BLaER1 (cell line): ENCODE data around the gene TRNAU1AP.
"Not testable (repeated sequence)": the region's sequence is repeated elsewhere in the genome, so short reads cannot be mapped to it uniquely, and the experiment has no call there.

ENCODE experiments used
- H3K27ac ChIP-seq: shearing (Covaris generic); formaldehyde crosslinking; 2 replicates; pipeline ENCODE4 v1.8.1; 2022
- H3K27me3 ChIP-seq: shearing (Covaris generic); formaldehyde crosslinking; 2 replicates; pipeline ENCODE4 v1.8.1; 2022
- H3K36me3 ChIP-seq: shearing (Covaris generic); formaldehyde crosslinking; 2 replicates; pipeline ENCODE4 v1.8.1; 2022
- H3K4me1 ChIP-seq: shearing (Covaris generic); formaldehyde crosslinking; 2 replicates; pipeline ENCODE4 v1.8.1; 2022
- H3K4me2 ChIP-seq: shearing (Covaris generic); formaldehyde crosslinking; 2 replicates; pipeline ENCODE4 v1.8.1; 2022
- H3K4me3 ChIP-seq: shearing (Covaris generic); formaldehyde crosslinking; 2 replicates; pipeline ENCODE4 v1.8.1; 2022
- H3K9ac ChIP-seq: shearing (Covaris generic); formaldehyde crosslinking; 2 replicates; pipeline ENCODE4 v1.8.1; 2022
- H3K9me3 ChIP-seq: shearing (Covaris generic); formaldehyde crosslinking; 2 replicates; pipeline ENCODE4 v1.8.1; 2022
- H4K20me1 ChIP-seq: shearing (Covaris generic); formaldehyde crosslinking; 2 replicates; pipeline ENCODE4 v1.8.1; 2022
- Cebpa-rat ChIP-seq: shearing (Covaris generic); IDR thresholded peaks from 2 replicates; pipeline ENCODE4 v1.8.1; 2022

The TRNAU1AP gene

DNA sequence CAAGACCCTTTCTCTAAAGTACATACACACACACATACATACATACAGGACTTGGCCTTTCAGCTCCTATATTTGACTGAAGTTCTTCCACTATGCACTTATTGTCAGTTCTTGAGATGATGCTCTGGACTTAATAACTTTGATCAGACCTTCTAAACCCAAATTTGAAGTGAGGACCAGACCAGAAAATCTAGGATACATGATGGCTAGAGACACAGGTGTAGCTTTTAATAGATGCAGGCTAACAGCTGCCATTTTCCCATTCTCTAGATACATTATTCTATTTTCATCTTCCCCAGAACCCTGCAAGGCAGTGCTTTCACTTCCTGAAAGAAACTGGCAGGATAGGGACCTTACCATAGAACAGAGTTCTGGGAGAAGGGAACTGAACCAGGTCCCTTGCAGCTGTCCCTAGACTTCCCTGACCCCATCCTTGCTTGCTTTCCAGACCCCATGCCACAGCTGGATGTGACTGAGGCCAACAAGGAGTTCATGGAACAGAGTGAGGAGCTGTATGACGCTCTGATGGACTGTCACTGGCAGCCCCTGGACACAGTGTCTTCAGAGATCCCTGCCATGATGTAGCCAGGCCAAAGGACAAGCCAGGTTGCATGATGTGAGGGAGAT, 24.3 kb downstream of the TRNAU1AP start:
- Histone ChIP-seq H3K4me3 (no peak overlapping the region), H3K9me3 (no peaks in the 10 kb centered on the region), H3K4me1 (peaks cover 33% of the 10 kb centered on the region), H3K9ac (no peak overlapping the region), H3K4me2 (no peak overlapping the region), H3K27ac (no peak overlapping the region), H3K27me3 (no peaks in the 10 kb centered on the region), H3K36me3 (peaks cover 88% of the 10 kb centered on the region), H4K20me1 (peaks cover 45% of the 10 kb centered on the region)
- no peak for TF ChIP-seq Cebpa-rat

DNA sequence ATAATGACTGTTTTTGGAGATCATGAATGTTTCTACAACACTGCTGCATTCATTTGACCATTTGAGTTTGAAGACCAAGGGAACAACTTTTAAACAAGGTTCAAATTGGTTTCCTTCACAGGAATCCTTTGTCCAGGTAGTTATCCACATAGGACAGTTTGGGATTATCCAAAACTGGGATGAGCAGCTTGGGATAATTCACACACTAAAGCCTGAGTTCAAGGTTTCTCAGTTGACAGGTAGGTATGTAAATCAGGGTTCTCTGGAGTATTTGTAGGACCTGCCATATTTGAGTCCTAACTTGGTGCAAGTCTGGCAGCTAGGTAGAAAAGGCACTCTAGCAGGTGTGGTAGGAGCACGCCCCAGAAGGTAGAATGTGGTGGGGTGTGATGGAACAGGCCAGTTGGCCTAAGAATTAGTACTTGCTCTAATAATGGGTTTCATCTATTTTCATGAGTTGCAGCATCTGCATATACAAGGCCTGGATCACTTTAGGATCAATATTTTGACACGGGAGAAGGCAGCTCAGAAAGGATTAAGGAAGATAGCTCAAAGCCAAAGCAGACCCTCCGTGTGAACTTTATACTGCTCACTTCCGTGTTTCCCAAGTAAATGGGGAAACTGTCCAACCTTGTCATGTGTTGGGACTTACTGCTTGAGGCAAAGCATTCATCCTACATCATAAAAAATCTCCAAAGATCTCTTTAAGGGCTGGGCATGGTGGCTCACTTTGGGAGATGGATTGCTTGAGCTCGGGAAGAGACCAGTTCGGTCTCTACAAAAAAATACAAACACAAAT, 25.1 kb downstream of the TRNAU1AP start:
- H4K20me1 ChIP-seq = peaks cover 45% of the 10 kb centered on the region
- H3K4me2 ChIP-seq = no peak overlapping the region
- H3K4me3 ChIP-seq = no peak overlapping the region
- no peak overlapping the region for H3K27ac ChIP-seq
- peaks cover 81% of the 10 kb centered on the region for H3K36me3 ChIP-seq
- H3K4me1 ChIP-seq = peaks cover 36% of the 10 kb centered on the region
- TF ChIP-seq Cebpa-rat = no peak
- no peaks in the 10 kb centered on the region for H3K9me3 ChIP-seq
- no peaks in the 10 kb centered on the region for H3K27me3 ChIP-seq
- H3K9ac ChIP-seq = no peak overlapping the region

DNA sequence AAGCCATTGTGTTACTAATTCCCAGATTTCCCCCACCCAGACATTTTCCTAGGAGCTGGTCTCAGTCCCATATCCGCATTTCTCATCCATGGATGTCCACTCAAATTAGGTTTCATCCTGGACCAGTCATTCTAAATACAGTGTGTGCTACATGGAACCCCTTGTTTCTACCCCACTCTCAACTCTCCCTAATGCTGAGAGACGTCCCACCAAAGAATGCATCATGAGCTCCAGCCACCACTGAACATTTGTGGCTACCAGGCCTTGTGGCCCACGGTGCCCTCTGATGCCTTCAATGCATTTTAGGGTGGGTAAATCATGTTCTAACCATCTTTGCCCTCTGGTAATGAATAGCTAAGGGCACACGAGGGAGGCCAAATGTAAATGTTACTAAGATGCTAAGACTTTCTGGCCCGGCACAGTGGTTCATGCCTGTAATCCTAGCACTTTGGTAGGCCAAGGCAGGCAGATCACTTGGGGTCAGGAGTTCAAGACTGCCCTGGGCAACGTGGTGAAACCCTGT, 25.9 kb downstream of the TRNAU1AP start:
- no peak for TF ChIP-seq Cebpa-rat
- peaks cover 36% of the 10 kb centered on the region for H3K4me1 ChIP-seq
- H3K9ac ChIP-seq = peak overlapping the region; percentile 94; the same call in 1 of the 2 replicates
- peaks cover 72% of the 10 kb centered on the region for H3K36me3 ChIP-seq
- peak overlapping the region; percentile 98; the same call in 1 of the 2 replicates for H3K4me2 ChIP-seq
- H3K4me3 ChIP-seq = no peak overlapping the region
- H3K27ac ChIP-seq = no peak overlapping the region
- H3K27me3 ChIP-seq = no peaks in the 10 kb centered on the region
- H4K20me1 ChIP-seq = peaks cover 45% of the 10 kb centered on the region
- no peaks in the 10 kb centered on the region for H3K9me3 ChIP-seq

DNA sequence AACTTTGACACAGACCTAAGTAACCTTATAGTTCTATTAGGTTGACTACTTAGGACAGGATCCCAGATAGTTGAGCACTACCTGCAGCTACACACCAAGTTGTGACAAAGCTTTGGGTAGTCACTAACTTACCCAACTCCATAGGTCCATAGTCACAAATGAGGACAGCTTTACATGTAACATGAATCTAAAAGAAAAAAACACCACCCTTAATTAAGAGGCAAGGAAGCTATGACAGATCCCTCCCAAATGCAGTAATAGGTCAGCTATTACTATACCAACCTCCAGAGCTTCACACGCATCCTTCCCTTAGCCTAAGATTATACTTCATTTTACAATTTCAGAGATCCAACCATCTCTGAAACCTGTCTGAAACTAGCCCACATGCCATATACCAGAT, 26.5 kb downstream of the TRNAU1AP start:
- Histone ChIP-seq H3K27ac (no peak overlapping the region), H3K4me2 (peak overlapping the region; percentile 98), H3K36me3 (peaks cover 66% of the 10 kb centered on the region), H4K20me1 (peaks cover 45% of the 10 kb centered on the region), H3K4me3 (peak overlapping the region; percentile 95), H3K4me1 (peaks cover 36% of the 10 kb centered on the region), H3K9ac (peak overlapping the region; percentile 94), H3K9me3 (no peaks in the 10 kb centered on the region), H3K27me3 (no peaks in the 10 kb centered on the region)
- no peak for TF ChIP-seq Cebpa-rat

DNA sequence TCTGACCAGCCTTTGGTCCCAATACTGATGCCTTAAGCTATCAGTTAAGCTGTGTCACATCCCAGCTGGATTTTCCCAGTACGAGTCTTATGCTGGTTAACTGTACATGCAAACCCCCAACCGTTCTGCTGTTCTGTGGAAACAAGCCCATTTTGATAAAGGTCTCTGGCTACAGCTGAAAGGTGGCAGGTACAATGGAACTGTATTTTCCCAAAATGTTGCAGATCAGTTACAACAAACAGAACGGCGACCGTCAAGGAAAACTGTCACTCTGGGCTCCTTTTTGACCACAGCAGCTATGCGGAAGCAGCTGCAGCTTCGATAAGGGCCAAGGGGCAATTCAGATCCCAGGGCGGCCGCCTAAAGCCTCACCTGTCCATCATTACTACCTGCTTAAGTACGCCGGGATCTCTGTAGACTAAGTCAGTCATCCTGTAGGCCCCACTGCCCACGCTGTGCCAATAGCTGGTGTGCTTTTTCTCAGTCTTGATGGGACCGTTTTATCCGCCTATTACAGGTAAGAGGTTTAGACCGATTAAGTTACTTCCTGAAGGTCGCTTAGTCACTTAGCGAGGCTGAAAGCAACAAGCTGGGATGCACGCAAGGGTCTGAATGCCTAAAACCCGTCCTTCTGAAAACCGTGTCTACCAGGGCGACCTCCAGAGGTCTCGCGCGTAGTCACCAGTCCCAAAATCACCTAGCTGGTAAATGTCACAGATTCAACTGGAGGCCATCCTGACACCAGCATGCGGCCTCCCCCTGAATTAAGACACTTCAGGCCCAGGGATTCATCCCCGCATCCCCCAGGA, 28.0 kb downstream of the TRNAU1AP start:
- H3K27ac ChIP-seq = peak overlapping the region; percentile 91
- no peaks in the 10 kb centered on the region for H3K27me3 ChIP-seq
- TF ChIP-seq Cebpa-rat = no peak
- H3K9me3 ChIP-seq = no peaks in the 10 kb centered on the region
- peaks cover 51% of the 10 kb centered on the region for H3K36me3 ChIP-seq
- H3K9ac ChIP-seq = peak overlapping the region; percentile 94
- peak overlapping the region; percentile 98 for H3K4me2 ChIP-seq
- H4K20me1 ChIP-seq = peaks cover 45% of the 10 kb centered on the region
- peak overlapping the region; percentile 95 for H3K4me3 ChIP-seq
- H3K4me1 ChIP-seq = peaks cover 36% of the 10 kb centered on the region

DNA sequence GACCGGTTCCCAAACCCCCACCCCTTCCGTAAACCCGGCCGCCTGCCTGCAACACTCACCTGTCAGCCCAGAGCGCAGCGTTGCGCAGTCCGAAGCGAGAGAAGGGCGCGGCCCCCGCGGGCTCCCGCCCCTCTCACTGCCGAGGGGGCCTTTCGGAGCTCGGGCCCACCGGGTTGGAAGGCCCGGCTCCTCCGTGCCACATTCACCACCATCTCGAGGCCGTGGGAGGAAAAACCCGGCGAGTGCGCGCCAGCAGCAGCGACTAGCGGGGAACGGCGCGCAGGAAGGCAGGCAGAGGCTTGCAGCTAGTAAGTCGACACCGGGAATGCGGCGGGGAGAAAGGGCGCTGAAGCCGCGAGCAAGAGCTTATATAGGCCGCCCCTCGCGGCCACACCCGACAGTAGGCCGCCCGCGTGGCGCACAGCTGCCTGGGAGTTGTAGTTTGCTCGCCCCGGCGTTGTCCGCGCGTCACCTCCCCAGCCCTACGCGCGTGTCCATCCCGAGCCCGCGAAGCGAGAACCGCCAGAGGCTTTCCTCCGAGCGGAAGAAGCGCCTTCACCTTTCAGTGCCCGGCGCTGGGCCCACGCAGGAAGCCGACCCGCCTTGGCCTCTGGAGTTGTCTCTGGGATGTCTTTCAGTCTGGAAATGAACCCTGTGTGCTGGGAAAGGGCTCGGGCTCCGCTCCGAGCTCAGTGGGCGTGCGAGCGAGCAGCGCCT, 28.8 kb downstream of the TRNAU1AP start:
- peaks cover 45% of the 10 kb centered on the region for H4K20me1 ChIP-seq

DNA sequence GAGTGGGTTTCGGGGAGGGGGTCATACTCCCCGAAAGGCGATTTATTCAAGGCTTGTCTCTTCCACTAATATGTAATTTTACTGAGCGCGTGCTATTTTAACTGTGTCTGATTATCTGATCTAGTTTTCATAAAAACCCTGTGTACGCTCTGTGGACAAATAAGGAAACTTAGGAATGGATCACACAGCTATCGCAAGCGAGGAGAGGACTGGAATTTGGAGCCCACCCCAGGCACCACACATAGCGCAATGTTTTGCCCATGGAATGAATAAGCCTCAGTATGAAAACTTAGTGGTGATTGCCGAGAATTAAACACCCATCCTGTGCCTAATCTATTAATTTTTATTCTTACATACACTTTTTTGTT, 29.3 kb downstream of the TRNAU1AP start:
- no peak for TF ChIP-seq Cebpa-rat
- H3K9ac ChIP-seq = peak overlapping the region; percentile 94
- peaks cover 38% of the 10 kb centered on the region for H3K36me3 ChIP-seq
- peaks cover 35% of the 10 kb centered on the region for H3K4me1 ChIP-seq
- no peaks in the 10 kb centered on the region for H3K9me3 ChIP-seq
- H3K4me3 ChIP-seq = peak overlapping the region; percentile 95
- no peaks in the 10 kb centered on the region for H3K27me3 ChIP-seq
- peak overlapping the region; percentile 91 for H3K27ac ChIP-seq
- H3K4me2 ChIP-seq = peak overlapping the region; percentile 98
- H4K20me1 ChIP-seq = peaks cover 44% of the 10 kb centered on the region

More for the DNA sequence above, 28.8 kb downstream of the TRNAU1AP start:
- H3K4me2 ChIP-seq = peak overlapping the region; percentile 98
- H3K9me3 ChIP-seq = no peaks in the 10 kb centered on the region
- TF ChIP-seq Cebpa-rat = no peak
- H3K27me3 ChIP-seq = no peaks in the 10 kb centered on the region
- H3K4me1 ChIP-seq = peaks cover 36% of the 10 kb centered on the region
- H3K36me3 ChIP-seq = peaks cover 43% of the 10 kb centered on the region
- H3K9ac ChIP-seq = peak overlapping the region; percentile 94
- H3K4me3 ChIP-seq = peak overlapping the region; percentile 95
- peak overlapping the region; percentile 91 for H3K27ac ChIP-seq

DNA sequence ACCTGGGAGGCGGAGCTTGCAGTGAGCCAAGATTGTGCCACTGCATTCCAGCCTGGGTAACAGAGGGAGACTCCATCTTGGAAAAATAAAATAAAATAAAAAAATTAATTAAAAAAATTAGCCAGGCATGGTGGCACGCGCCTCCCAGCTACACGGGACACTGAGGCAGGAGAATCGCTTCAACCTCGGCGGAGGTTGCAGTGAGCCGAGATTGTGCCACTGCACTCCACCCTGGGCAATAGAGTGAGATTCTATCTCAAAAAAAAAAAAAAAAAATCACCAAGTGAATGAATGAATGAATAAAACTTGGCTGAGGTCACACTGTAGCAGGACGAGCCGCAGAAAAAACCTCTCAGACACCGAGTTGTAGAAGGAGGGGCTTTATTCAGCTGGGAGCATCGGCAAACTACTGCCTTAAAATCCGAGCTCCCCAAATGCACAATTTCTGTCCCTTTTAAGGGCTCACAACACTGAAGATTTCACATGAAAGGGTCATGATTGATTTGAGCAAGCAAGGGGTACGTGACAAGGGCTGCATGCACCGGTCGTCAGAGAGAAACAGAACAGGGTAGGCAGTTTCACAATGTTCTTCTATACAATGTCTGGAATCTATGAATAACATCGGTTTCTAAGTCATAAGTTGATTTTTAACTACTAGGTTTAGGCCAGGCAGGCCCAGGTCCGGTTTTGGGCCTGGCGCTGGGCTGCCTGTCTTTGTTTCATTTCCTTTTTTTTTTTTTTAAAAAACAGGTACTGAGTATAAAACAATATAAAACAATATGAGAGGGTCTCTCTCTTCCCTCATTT, 33.9 kb downstream of the TRNAU1AP start:
- not testable (repeated sequence) for H3K36me3 ChIP-seq, H3K4me3 ChIP-seq, H3K4me2 ChIP-seq, H3K4me1 ChIP-seq, H3K27ac ChIP-seq, H3K9ac ChIP-seq, H3K9me3 ChIP-seq, H4K20me1 ChIP-seq
- H3K27me3 ChIP-seq = peaks cover 10% of the 10 kb centered on the region
